ENCODE measurements around the gene MUC5B.
"Not testable (repeated sequence)": the region's sequence is repeated elsewhere in the genome, so short reads cannot be mapped to it uniquely, and the experiment has no call there.

GRCh38 chr11:1184139-1184538 is 38.7 kb upstream of the MUC5B start:
- TF ChIP-seq, protein P1, sequence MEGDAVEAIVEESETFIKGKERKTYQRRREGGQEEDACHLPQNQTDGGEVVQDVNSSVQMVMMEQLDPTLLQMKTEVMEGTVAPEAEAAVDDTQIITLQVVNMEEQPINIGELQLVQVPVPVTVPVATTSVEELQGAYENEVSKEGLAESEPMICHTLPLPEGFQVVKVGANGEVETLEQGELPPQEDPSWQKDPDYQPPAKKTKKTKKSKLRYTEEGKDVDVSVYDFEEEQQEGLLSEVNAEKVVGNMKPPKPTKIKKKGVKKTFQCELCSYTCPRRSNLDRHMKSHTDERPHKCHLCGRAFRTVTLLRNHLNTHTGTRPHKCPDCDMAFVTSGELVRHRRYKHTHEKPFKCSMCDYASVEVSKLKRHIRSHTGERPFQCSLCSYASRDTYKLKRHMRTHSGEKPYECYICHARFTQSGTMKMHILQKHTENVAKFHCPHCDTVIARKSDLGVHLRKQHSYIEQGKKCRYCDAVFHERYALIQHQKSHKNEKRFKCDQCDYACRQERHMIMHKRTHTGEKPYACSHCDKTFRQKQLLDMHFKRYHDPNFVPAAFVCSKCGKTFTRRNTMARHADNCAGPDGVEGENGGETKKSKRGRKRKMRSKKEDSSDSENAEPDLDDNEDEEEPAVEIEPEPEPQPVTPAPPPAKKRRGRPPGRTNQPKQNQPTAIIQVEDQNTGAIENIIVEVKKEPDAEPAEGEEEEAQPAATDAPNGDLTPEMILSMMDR (IDR thresholded peaks at IDR 0.05), result not testable (repeated sequence)
- not testable (repeated sequence) for TF ChIP-seq POLR2A (IDR thresholded peaks at IDR 0.05)

All from testis (tissue), 2 donors.